Smooth muscle cell (in vitro differentiated cells): ENCODE data around the gene THRB. TPM values are rescaled to one million over a fixed set of nuclear protein-coding genes. Genes with fewer than 3 reads are reported as not detected.

Experiments used
- DNase-seq: peaks from one replicate; lab custom pipeline; 2025; ENCODE audit not compliant: unreplicated experiment; lab: John Stamatoyannopoulos, UW
- H2AFZ ChIP-seq: fragments of 200-600 bp; sonication (generic); 2 replicates; pipeline ENCODE4 v1.6.0; 2016; ENCODE audit warnings: antibody characterized with exemption, low read depth, mild to moderate bottlenecking
- H3F3A ChIP-seq: fragments of 200-600 bp; sonication (generic); 2 replicates; pipeline ENCODE4 v1.6.0; 2017; ENCODE audit warnings: antibody characterized with exemption, low read depth
- H3K27ac ChIP-seq: fragments of 200-600 bp; sonication (generic); 2 replicates; pipeline ENCODE4 v1.5.1; 2016; ENCODE audit warnings: low read depth, mild to moderate bottlenecking
- H3K27me3 ChIP-seq: fragments of 200-600 bp; sonication (generic); 2 replicates; pipeline ENCODE4 v1.6.1; 2016; ENCODE audit warnings: low read depth, mild to moderate bottlenecking
- H3K36me3 ChIP-seq: fragments of 200-600 bp; sonication (generic); 2 replicates; pipeline ENCODE4 v1.5.1; 2016; ENCODE audit warnings: low read depth
- H3K4me1 ChIP-seq: fragments of 200-600 bp; sonication (generic); 2 replicates; pipeline ENCODE4 v1.5.1; 2016; ENCODE audit warnings: low read depth
- H3K4me2 ChIP-seq: fragments of 200-600 bp; sonication (generic); 2 replicates; pipeline ENCODE4 v1.6.0; 2016; ENCODE audit warnings: mild to moderate bottlenecking
- H3K4me3 ChIP-seq: fragments of 200-600 bp; sonication (generic); 2 replicates; pipeline ENCODE4 v1.5.1; 2016; ENCODE audit warnings: mild to moderate bottlenecking
- H3K79me2 ChIP-seq: fragments of 200-600 bp; sonication (generic); 2 replicates; pipeline ENCODE4 v1.6.0; 2016; ENCODE audit warnings: low read depth, mild to moderate bottlenecking
- H3K9ac ChIP-seq: fragments of 200-600 bp; sonication (generic); 2 replicates; pipeline ENCODE4 v1.6.0; 2016; ENCODE audit warnings: low read depth
- H3K9me3 ChIP-seq: fragments of 200-600 bp; sonication (generic); replicated peaks from 2 replicates; pipeline ENCODE4 v1.5.1; 2016; ENCODE audit warnings: low read depth
- H4K20me1 ChIP-seq: fragments of 200-600 bp; sonication (generic); 2 replicates; pipeline ENCODE4 v1.6.0; 2016; ENCODE audit warnings: low read depth
- WGBS: methylation state at CpG from one replicate; pipeline ENCODE4 v1.1.7; 2016; ENCODE audit warnings: low lambda C conversion rate; 5-methylcytosine and 5-hydroxymethylcytosine counted together
- polyA plus RNA-seq: library from polyadenylated mRNA; unstranded; fragments of >200 nt; fragmentation: Nextera tagmentation; extraction: Ambion mirVana; gene quantifications from 2 replicates; pipeline ENCODE4 v1.2.1, GENCODE V29; 2016
- total RNA-seq: library from RNA; depleted of rRNA; stranded (reverse); fragments of >200 nt; gene quantifications from 2 replicates; pipeline ENCODE4 v1.2.3, GENCODE V29; 2014
- TF ChIP-seq, protein P1 (sequence below): fragments of 200-600 bp; sonication (generic); IDR thresholded peaks from 2 replicates; pipeline ENCODE4 v1.5.1; 2017; ENCODE audit warnings: borderline replicate concordance, mild to moderate bottlenecking, antibody characterized with exemption; ENCODE audit not compliant: insufficient read depth, poor library complexity, severe bottlenecking

Gene THRB
- total and polyA plus RNA-seq, 2 experiments from 2014 or later, result 5.6 to 43.8 TPM

DNA sequence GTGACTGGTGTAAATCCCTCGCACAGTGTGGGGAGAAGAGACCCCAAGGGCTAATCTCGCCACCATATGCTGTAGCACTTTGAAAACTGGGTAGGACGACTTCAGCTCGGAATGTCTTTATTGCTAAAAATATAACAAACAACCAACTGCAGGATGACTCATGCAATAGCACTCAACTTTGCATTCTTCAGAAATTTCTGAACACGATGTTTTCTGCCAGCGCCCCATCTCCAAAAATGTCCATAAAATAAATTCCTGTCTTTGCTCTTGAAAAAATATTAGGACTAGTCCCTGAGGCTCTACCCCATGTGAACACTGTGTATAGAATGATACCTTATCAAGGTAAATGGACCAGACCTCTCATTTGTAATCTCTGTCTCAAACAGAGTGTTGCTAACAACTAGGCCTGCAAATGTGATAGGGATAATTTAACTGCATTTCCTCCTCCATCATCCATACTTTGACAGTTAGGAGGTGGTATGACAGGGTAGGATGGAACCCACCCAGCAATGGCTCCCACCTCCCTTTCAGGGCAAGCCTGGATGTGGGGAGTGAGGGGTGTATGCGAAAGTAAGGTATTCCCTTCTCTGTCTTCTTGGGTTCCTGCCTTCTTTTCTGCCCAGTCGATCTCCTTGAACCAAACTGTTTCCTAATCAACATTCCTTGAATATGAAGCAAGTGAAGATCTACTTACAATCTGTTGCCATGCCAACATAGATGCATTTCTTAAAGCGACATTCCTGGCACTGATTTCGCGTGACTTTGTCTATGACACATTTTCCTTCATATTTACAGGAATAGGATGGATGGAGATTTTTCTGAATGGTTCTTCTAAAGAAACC lies 348.4 kb downstream of the THRB start:
- Histone ChIP-seq H2AFZ (no peak overlapping the region), H3K27me3 (peaks cover 24% of the 10 kb centered on the region), H3K79me2 (no peaks in the 10 kb centered on the region), H3K27ac (peak overlapping the region; percentile 89), H3K4me2 (peak overlapping the region; percentile 81), H3K9ac (peak overlapping the region; percentile 62), H3K4me3 (peak overlapping the region; percentile 23), H3F3A (peaks cover 11% of the 10 kb centered on the region), H3K9me3 (no peaks in the 10 kb centered on the region), H4K20me1 (no peaks in the 10 kb centered on the region), H3K36me3 (no peaks in the 10 kb centered on the region), H3K4me1 (peaks cover 11% of the 10 kb centered on the region)
- 35% methylated on average over 11 of the region's 11 CpGs for WGBS
- TF ChIP-seq, protein P1, sequence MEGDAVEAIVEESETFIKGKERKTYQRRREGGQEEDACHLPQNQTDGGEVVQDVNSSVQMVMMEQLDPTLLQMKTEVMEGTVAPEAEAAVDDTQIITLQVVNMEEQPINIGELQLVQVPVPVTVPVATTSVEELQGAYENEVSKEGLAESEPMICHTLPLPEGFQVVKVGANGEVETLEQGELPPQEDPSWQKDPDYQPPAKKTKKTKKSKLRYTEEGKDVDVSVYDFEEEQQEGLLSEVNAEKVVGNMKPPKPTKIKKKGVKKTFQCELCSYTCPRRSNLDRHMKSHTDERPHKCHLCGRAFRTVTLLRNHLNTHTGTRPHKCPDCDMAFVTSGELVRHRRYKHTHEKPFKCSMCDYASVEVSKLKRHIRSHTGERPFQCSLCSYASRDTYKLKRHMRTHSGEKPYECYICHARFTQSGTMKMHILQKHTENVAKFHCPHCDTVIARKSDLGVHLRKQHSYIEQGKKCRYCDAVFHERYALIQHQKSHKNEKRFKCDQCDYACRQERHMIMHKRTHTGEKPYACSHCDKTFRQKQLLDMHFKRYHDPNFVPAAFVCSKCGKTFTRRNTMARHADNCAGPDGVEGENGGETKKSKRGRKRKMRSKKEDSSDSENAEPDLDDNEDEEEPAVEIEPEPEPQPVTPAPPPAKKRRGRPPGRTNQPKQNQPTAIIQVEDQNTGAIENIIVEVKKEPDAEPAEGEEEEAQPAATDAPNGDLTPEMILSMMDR, result no peak
- no peak for DNase-seq

DNA sequence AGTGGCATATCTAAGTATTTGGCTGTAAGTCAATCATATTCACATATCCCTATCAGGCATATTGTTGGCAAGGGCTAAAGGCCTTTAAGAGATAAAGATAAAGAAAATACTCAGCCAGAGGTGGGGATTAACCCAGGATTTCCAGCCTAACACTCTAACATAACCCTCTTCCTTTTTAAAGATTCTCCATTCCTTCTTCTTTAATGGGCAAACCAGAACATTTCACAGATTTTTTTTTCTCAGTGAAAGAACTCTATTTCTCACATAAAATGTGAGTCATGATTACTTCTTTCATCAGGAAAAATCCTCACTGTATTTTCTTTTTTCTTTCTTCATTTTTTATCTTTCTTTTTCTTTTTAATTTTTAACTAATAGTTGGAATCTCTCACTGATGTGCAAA lies 349.2 kb downstream of the THRB start:
- peak overlapping the region; percentile 23 for H3K4me3 ChIP-seq

DNA sequence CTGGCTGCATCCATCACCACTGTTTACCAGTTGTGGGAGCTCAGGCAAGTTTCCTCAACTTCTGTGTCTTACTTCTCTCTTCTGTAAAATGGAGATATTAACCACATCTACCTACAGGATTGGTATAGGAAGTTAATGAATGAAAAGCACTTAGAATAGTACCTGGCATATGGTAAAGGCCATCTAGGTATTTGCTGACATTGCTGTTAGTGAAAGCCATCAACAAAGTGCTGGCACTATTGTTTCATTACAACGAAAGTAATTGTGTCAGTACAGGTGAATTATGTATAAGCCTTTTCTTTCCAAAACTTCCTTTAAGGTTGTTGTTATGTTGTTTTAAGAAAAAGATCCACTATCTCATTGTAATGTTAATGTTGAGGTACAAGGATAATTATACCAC lies 352.5 kb downstream of the THRB start:
- Histone ChIP-seq H2AFZ (no peak overlapping the region), H3K36me3 (no peaks in the 10 kb centered on the region), H3K79me2 (no peaks in the 10 kb centered on the region), H3K9ac (no peak overlapping the region), H3F3A (peaks cover 5% of the 10 kb centered on the region), H4K20me1 (no peaks in the 10 kb centered on the region), H3K4me3 (no peak overlapping the region), H3K27ac (no peak overlapping the region), H3K4me2 (no peak overlapping the region), H3K4me1 (peaks cover 11% of the 10 kb centered on the region), H3K27me3 (peaks cover 24% of the 10 kb centered on the region), H3K9me3 (no peaks in the 10 kb centered on the region)
- DNase-seq, result no peak
- TF ChIP-seq, protein P1, result no peak
- whole genome bisulfite sequencing, result 89% methylated on average over 1 of the region's 1 CpG

More for the DNA sequence above, 349.2 kb downstream of the THRB start:
- H3K79me2 ChIP-seq, result no peaks in the 10 kb centered on the region
- H4K20me1 ChIP-seq, result no peaks in the 10 kb centered on the region
- peaks cover 11% of the 10 kb centered on the region for H3F3A ChIP-seq
- H3K4me1 ChIP-seq, result peaks cover 11% of the 10 kb centered on the region
- peak overlapping the region; percentile 89 for H3K27ac ChIP-seq
- H3K9me3 ChIP-seq, result no peaks in the 10 kb centered on the region
- DNase-seq, result no peak
- H3K36me3 ChIP-seq, result no peaks in the 10 kb centered on the region
- H3K4me2 ChIP-seq, result peak overlapping the region; percentile 81
- H2AFZ ChIP-seq, result no peak overlapping the region
- TF ChIP-seq, protein P1, result no peak
- peak overlapping the region; percentile 62 for H3K9ac ChIP-seq
- peaks cover 24% of the 10 kb centered on the region for H3K27me3 ChIP-seq

DNA sequence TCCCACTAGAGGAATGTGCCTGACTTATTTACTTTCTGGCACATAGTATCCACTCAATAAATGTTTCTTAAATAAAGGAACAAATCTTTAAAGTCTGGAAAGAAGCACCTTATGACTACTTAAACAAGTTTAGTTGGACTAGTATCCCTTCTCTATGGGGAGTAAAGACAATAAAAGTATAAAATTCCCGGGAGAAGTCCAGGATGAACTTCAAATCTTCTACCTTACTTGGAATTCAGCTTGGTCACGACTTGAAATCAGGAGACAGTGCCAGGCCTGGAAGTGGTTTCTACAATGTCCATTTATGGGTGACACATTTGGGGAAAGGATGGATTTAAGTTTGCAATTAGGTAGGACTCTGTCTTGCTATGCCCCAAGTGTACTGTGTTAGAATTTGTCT lies 353.1 kb downstream of the THRB start:
- TF ChIP-seq, protein P1, result no peak
- Histone ChIP-seq H3K9ac (no peak overlapping the region), H3K79me2 (no peaks in the 10 kb centered on the region), H3K4me3 (no peak overlapping the region), H3K4me2 (no peak overlapping the region), H2AFZ (no peak overlapping the region), H4K20me1 (no peaks in the 10 kb centered on the region), H3K36me3 (no peaks in the 10 kb centered on the region), H3K27ac (no peak overlapping the region), H3K9me3 (no peaks in the 10 kb centered on the region), H3F3A (peaks cover 3% of the 10 kb centered on the region), H3K27me3 (peaks cover 24% of the 10 kb centered on the region), H3K4me1 (peaks cover 11% of the 10 kb centered on the region)
- no peak for DNase-seq
- WGBS, result 63% methylated on average over 2 of the region's 2 CpGs
